ENCODE measurements around the gene CDRT4. TPM values are rescaled to one million over a fixed set of nuclear protein-coding genes. Genes with fewer than 3 reads are reported as not detected.

CDRT4 gene
- polyA plus RNA-seq, 2 of the 4 experiments (the other 2 are of a cell fraction) = 0.58 to 5.4 TPM

DNA sequence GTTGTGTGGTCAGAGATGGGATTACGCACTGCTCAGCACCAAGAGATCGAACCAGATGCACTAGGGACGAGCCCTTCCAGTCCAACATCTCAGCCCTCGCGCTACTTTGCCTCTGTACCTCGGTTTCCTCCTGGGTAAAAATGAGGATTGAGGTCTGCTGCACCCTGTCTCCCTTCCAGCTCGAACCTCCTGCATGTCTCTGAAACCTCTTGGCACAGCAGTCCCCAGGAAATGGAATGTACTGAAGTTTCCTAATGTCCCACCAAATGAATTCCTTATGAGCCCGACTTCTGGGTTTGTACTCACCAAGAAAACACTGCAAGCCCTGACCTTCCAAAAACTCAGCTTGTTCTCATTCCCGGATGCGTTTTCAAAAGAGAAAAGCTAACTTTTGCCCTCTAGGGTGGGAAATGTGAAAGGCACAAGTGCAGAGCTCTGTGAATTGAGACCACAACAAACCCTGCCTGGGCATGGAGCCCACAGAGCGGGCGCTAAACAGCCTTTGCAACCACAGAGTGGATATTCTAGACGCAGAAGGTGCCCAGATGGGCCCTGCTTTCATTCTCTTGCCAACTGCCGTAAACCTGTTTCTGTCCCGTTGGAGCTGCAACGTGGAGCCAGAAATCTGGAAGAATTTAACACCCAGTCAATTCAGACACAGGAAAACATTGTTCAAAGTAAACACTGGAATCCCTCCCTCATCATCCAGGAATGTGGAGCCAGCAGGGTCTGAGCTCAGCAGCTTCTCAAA, 10.3 kb downstream of the CDRT4 start:
- DNase-seq (ENCODE audit: low read depth in 1 of 2, low spot score in 1 of 2) (no peak), FAIRE-seq (no peak), ATAC-seq (no peak)
- H3K4me1 ChIP-seq = no peaks in the 10 kb centered on the region
- CTCF ChIA-PET = interaction anchor here (0.8 to 1.5 kb wide), 5 partner anchors 17 to 198 kb away, joined by 3 to 4 read pairs (median 3); no protein-coding TSS in a partner anchor
- no peak overlapping the region for H3K4me3 ChIP-seq
- no peak overlapping the region for H3K27ac ChIP-seq
- no peak overlapping the region for H3K4me2 ChIP-seq
- H3K9me3 ChIP-seq = no peaks in the 10 kb centered on the region
- WGBS (ENCODE audit: missing lambda C conversion rate) = 84% methylated on average over 16 of the region's 16 CpGs
- POLR2A ChIA-PET = no interaction called here
- no peak for TF ChIP-seq EHF (CRISPR knock-in tag; IDR thresholded peaks at IDR 0.05)
- TF ChIP-seq TP53 (CRISPR knock-in tag; IDR thresholded peaks at IDR 0.05) = no peak
- TF ChIP-seq, protein P1, sequence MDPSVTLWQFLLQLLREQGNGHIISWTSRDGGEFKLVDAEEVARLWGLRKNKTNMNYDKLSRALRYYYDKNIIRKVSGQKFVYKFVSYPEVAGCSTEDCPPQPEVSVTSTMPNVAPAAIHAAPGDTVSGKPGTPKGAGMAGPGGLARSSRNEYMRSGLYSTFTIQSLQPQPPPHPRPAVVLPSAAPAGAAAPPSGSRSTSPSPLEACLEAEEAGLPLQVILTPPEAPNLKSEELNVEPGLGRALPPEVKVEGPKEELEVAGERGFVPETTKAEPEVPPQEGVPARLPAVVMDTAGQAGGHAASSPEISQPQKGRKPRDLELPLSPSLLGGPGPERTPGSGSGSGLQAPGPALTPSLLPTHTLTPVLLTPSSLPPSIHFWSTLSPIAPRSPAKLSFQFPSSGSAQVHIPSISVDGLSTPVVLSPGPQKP (IDR thresholded peaks at IDR 0.05; ENCODE audit: low read depth, low read length) = no peak
- no peak for TF ChIP-seq ZFP36 (IDR thresholded peaks at IDR 0.05; ENCODE audit: borderline replicate concordance, partially characterized antibody)
- no peak for TF ChIP-seq RARB (CRISPR knock-in tag; IDR thresholded peaks at IDR 0.05)
- no peak for TF ChIP-seq NPAS2 (CRISPR knock-in tag; IDR thresholded peaks at IDR 0.05; ENCODE audit: borderline replicate concordance)
- no peak for TF ChIP-seq ZNF302 (CRISPR knock-in tag; IDR thresholded peaks at IDR 0.05)
- TF ChIP-seq CBX2 (IDR thresholded peaks at IDR 0.05; ENCODE audit: borderline replicate concordance, low read depth) = no peak

- no peak for DNase-seq (ENCODE audit: low read depth in 1 of 2, low spot score in 1 of 2)
- ChIA-PET CTCF (interaction anchor here (0.8 to 1.5 kb wide), 6 partner anchors 18 to 198 kb away, joined by 3 to 6 read pairs (median 4); no protein-coding TSS in a partner anchor), POLR2A (no interaction called here)
- TF ChIP-seq ZFP36 (IDR thresholded peaks at IDR 0.05; ENCODE audit: borderline replicate concordance, partially characterized antibody) (no peak), HOXB5 (CRISPR knock-in tag; IDR thresholded peaks at IDR 0.05) (no peak), FOSB (CRISPR knock-in tag; IDR thresholded peaks at IDR 0.05) (no peak), CEBPB (IDR thresholded peaks at IDR 0.05) (no peak), ZSCAN20 (CRISPR knock-in tag; IDR thresholded peaks at IDR 0.05) (no peak), KDM1A (IDR thresholded peaks at IDR 0.05; ENCODE audit: low read depth) (no peak), MAZ (IDR thresholded peaks at IDR 0.05; ENCODE audit: borderline replicate concordance, low read depth, low read length) (no peak), NR3C1 (IDR thresholded peaks at IDR 0.05) (no peak), POLR2AphosphoS2 (conservative IDR thresholded peaks at IDR 0.05; ENCODE audit: low read length) (no peak), HEYL (CRISPR knock-in tag; IDR thresholded peaks at IDR 0.05) (no peak), GATA3 (IDR thresholded peaks at IDR 0.05; ENCODE audit: borderline replicate concordance) (no peak), JUN (IDR thresholded peaks at IDR 0.05) (no peak), PHF8 (IDR thresholded peaks at IDR 0.05; ENCODE audit: borderline replicate concordance, low read depth) (no peak), CBX2 (IDR thresholded peaks at IDR 0.05; ENCODE audit: borderline replicate concordance, low read depth) (no peak), ZC3H11A (IDR thresholded peaks at IDR 0.05) (no peak), CHD2 (IDR thresholded peaks at IDR 0.05; ENCODE audit: low read length, partially characterized antibody) (no peak)
- TF ChIP-seq, protein P2, sequence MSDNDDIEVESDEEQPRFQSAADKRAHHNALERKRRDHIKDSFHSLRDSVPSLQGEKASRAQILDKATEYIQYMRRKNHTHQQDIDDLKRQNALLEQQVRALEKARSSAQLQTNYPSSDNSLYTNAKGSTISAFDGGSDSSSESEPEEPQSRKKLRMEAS (IDR thresholded peaks at IDR 0.05) = no peak
- Histone ChIP-seq H3K9me3 (no peaks in the 10 kb centered on the region), H3K4me2 (no peak overlapping the region), H3K4me1 (no peaks in the 10 kb centered on the region), H3K27ac (no peak overlapping the region), H3K4me3 (no peak overlapping the region)
- FAIRE-seq = no peak
- ATAC-seq = no peak
- 76% methylated on average over 6 of the region's 6 CpGs for WGBS (ENCODE audit: missing lambda C conversion rate)
Measured at GRCh38 chr17:15456496-15456895, 10.9 kb downstream of the CDRT4 start.

DNA sequence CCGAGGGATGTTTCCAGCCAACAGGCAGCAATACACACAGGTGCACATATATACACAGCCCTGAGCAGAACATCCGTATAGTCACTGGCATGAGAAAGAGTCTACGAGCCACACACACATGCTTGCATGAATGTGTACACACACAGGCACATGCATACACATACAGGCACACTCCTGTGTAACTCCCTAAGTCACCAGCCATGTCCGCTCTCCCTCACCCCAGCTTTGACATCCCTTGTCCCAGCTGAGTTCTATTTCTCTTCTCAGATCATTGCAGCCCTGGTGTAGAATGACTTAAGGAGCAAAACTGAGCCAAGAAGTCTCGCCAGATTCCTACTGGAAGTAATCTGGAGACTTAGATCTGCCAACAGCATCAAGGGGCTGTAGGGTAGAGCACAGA, 13.1 kb downstream of the CDRT4 start:
- no peak for ATAC-seq
- no peak overlapping the region for H3K27ac ChIP-seq
- H3K4me1 ChIP-seq = no peaks in the 10 kb centered on the region
- WGBS (ENCODE audit: missing lambda C conversion rate) = 90% methylated on average over 5 of the region's 5 CpGs
- ChIA-PET CTCF (interaction anchor here (0.9 to 1.2 kb wide), 5 partner anchors 12 to 131 kb away, joined by 3 read pairs; no protein-coding TSS in a partner anchor), POLR2A (no interaction called here)
- DNase-seq (ENCODE audit: low read depth in 1 of 2, low spot score in 1 of 2) = no peak
- no peaks in the 10 kb centered on the region for H3K9me3 ChIP-seq
- no peak overlapping the region for H3K4me3 ChIP-seq
- FAIRE-seq = no peak
- H3K4me2 ChIP-seq = no peak overlapping the region
- TF ChIP-seq, protein P3, sequence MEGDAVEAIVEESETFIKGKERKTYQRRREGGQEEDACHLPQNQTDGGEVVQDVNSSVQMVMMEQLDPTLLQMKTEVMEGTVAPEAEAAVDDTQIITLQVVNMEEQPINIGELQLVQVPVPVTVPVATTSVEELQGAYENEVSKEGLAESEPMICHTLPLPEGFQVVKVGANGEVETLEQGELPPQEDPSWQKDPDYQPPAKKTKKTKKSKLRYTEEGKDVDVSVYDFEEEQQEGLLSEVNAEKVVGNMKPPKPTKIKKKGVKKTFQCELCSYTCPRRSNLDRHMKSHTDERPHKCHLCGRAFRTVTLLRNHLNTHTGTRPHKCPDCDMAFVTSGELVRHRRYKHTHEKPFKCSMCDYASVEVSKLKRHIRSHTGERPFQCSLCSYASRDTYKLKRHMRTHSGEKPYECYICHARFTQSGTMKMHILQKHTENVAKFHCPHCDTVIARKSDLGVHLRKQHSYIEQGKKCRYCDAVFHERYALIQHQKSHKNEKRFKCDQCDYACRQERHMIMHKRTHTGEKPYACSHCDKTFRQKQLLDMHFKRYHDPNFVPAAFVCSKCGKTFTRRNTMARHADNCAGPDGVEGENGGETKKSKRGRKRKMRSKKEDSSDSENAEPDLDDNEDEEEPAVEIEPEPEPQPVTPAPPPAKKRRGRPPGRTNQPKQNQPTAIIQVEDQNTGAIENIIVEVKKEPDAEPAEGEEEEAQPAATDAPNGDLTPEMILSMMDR (IDR thresholded peaks at IDR 0.05) = no peak
- no peak for TF ChIP-seq REST (IDR thresholded peaks at IDR 0.05)
- TF ChIP-seq RAD21 (conservative IDR thresholded peaks at IDR 0.05 in 1 of 2, IDR thresholded peaks at IDR 0.05 in 1 of 2) = no peak
- no peak for TF ChIP-seq RARB (CRISPR knock-in tag; IDR thresholded peaks at IDR 0.05)
- no peak for TF ChIP-seq NR3C1 (IDR thresholded peaks at IDR 0.05)
- TF ChIP-seq EP300 (IDR thresholded peaks at IDR 0.05) = no peak
- no peak for TF ChIP-seq FOSL2 (IDR thresholded peaks at IDR 0.05)
- no peak for TF ChIP-seq FOSL2 (CRISPR knock-in tag; IDR thresholded peaks at IDR 0.05)

All from A549 (cell line).